ENCODE measurements around the gene TMEM183A. TPM values are rescaled to one million over a fixed set of nuclear protein-coding genes. Genes with fewer than 3 reads are reported as not detected.

TMEM183A gene
- total and polyA plus RNA-seq, 10 of the 15 experiments (the other 5 are each of a cell fraction or from before 2014, with no cell fraction given), result 12.3 to 103 (median 66.3) TPM

DNA sequence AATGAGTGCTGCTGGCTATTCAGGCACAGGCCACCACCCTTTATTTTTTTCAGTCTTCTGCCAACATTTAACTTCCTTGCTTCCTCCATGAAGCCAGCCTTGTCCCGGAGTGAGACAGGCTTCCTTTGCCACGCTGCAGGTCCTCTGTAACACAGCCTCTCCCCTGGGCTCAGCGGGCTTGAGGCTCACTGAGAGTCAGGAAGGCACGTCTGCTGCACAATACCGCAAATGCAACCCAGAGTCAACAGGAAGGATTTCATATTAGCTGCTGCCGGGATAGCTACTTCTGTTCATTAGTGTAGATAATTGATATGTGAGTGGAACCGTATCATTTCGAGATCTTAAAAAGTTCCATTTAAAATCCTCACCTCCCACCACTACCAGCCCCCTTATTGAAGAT, 56.1 kb downstream of the TMEM183A start:
- no TSS peak for BruUV-seq (replicated peaks)
- H3K27ac ChIP-seq (ENCODE audit: control insufficient read depth, insufficient read depth), result no peak overlapping the region
- no peaks in the 10 kb centered on the region for H3K9me3 ChIP-seq (replicated peaks; ENCODE audit: control insufficient read depth, insufficient read depth, low read length)
- H3K4me1 ChIP-seq (ENCODE audit: control insufficient read depth, insufficient read depth, low read length), result no peaks in the 10 kb centered on the region
- POLR2A ChIA-PET, result no interaction called here
- intact Hi-C loops (cut with micrococcal nuclease; ENCODE audit: unreplicated experiment) (no loop called here), in situ Hi-C loops (cut with MboI) (no loop called here)
- H3K4me3 ChIP-seq, result no peak overlapping the region
- RAD21 ChIA-PET (ENCODE audit: unreplicated experiment), result no interaction called here
- H3K27me3 ChIP-seq (replicated peaks in 1 of 2; ENCODE audit: control insufficient read depth in 2 of 2, insufficient read depth in 2 of 2, low read length in 1 of 2), result no peaks in the 10 kb centered on the region; a peak in 1 of 4 replicates
- no peak overlapping the region for H2AFZ ChIP-seq (ENCODE audit: control insufficient read depth, low read depth, low read length)
- TF ChIP-seq STAT1 (conservative IDR thresholded peaks at IDR 0.05), result no peak
- WGBS (ENCODE audit: insufficient coverage, insufficient replicate concordance, low lambda C conversion rate, missing lambda C conversion rate), result 17% methylated on average over 8 of the region's 8 CpGs
- CTCF ChIA-PET, result interaction anchor here (0.6 kb wide), 1 partner anchor 153 kb away, joined by 3 read pairs; no protein-coding TSS in a partner anchor
- ATAC-seq (no peak), DNase-seq (ENCODE audit: low read depth, low spot score) (no peak), FAIRE-seq (no peak)
- H3K4me2 ChIP-seq (ENCODE audit: control insufficient read depth, insufficient read depth), result no peak overlapping the region
- SMC1A ChIA-PET (ENCODE audit: uncharacterized antibody, unreplicated experiment), result no interaction called here
- no peaks in the 10 kb centered on the region for H3K36me3 ChIP-seq (ENCODE audit: control insufficient read depth in 2 of 2, insufficient read depth in 2 of 2, low read length in 1 of 2)
- no peaks in the 10 kb centered on the region for H4K20me1 ChIP-seq (ENCODE audit: control insufficient read depth, insufficient read depth)
- H3K79me2 ChIP-seq (ENCODE audit: control insufficient read depth, insufficient read depth, low read length), result no peaks in the 10 kb centered on the region
- no peak overlapping the region for H3K9ac ChIP-seq (ENCODE audit: control insufficient read depth, insufficient read depth, low read length)

DNA sequence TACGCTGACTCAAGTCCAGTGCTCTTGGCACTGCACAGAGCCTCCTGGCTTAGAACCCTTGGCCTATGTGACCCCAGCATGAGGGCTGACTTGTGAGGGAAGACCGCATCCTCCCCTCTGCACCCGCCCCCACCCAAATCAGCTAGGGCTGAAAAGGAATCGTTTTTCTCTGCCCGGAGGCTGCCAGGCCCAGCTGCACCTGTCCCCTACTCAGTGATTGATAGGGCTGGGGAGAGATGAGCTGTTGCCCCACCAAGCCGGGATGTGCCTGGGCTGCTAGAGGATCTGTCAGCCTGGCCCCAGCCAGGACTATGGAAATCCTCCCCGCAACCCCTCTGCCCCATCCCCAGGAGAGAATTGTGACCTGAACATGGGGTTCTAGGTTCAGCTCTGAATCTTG, 58.0 kb downstream of the TMEM183A start:
- ChIA-PET SMC1A (ENCODE audit: uncharacterized antibody, unreplicated experiment) (interaction anchor here (1.9 kb wide), 1 partner anchor 26 kb away, joined by 6 read pairs; no protein-coding TSS in a partner anchor), POLR2A (interaction anchor here (0.6 to 1.6 kb wide), 2 partner anchors 26 to 56 kb away, joined by 3 to 5 read pairs; no protein-coding TSS in a partner anchor), CTCF (interaction anchor here (0.9 to 1.7 kb wide), 3 partner anchors 13 to 202 kb away, joined by 3 to 5 read pairs (median 5); no protein-coding TSS in a partner anchor), RAD21 (ENCODE audit: unreplicated experiment) (no interaction called here)
- in situ Hi-C loops (cut with MboI), result no loop called here
- WGBS (ENCODE audit: insufficient coverage, insufficient replicate concordance, low lambda C conversion rate, missing lambda C conversion rate), result 37% methylated on average over 7 of the region's 7 CpGs
- intact Hi-C loops (cut with micrococcal nuclease; ENCODE audit: unreplicated experiment), result no loop called here
- Histone ChIP-seq H3K9me3 (replicated peaks; ENCODE audit: control insufficient read depth, insufficient read depth, low read length) (no peaks in the 10 kb centered on the region), H3K27me3 (replicated peaks in 1 of 2; ENCODE audit: control insufficient read depth in 2 of 2, insufficient read depth in 2 of 2, low read length in 1 of 2) (no peaks in the 10 kb centered on the region), H2AFZ (ENCODE audit: control insufficient read depth, low read depth, low read length) (no peak overlapping the region), H3K27ac (ENCODE audit: control insufficient read depth, insufficient read depth) (no peak overlapping the region), H3K4me1 (ENCODE audit: control insufficient read depth, insufficient read depth, low read length) (no peaks in the 10 kb centered on the region; the same call in 1 of the 2 replicates), H3K79me2 (ENCODE audit: control insufficient read depth, insufficient read depth, low read length) (no peaks in the 10 kb centered on the region), H3K36me3 (ENCODE audit: control insufficient read depth in 2 of 2, insufficient read depth in 2 of 2, low read length in 1 of 2) (no peaks in the 10 kb centered on the region), H3K9ac (ENCODE audit: control insufficient read depth, insufficient read depth, low read length) (no peak overlapping the region), H3K4me2 (ENCODE audit: control insufficient read depth, insufficient read depth) (no peak overlapping the region), H3K4me3 (no peak overlapping the region), H4K20me1 (ENCODE audit: control insufficient read depth, insufficient read depth) (no peaks in the 10 kb centered on the region)
- BruUV-seq (replicated peaks), result no TSS peak
- FAIRE-seq (no peak), DNase-seq (ENCODE audit: low read depth, low spot score) (no peak), ATAC-seq (no peak)
- TF ChIP-seq JUNB (IDR thresholded peaks at IDR 0.05), result no peak
- TF ChIP-seq ZBED1 (IDR thresholded peaks at IDR 0.05; ENCODE audit: borderline replicate concordance), result no peak
- no peak for TF ChIP-seq CEBPB (IDR thresholded peaks at IDR 0.05; ENCODE audit: borderline replicate concordance in 1 of 2, low read depth in 2 of 2, low read length in 2 of 2)
- TF ChIP-seq MEF2B (IDR thresholded peaks at IDR 0.05; ENCODE audit: partially characterized antibody, poor library complexity, severe bottlenecking), result no peak
- TF ChIP-seq ATF3 (IDR thresholded peaks at IDR 0.05; ENCODE audit: borderline replicate concordance, extremely low read depth, low read depth, low read length), result no peak
- TF ChIP-seq BMI1 (IDR thresholded peaks at IDR 0.05; ENCODE audit: borderline replicate concordance), result no peak
- no peak for TF ChIP-seq SREBF1 (IDR thresholded peaks at IDR 0.05; ENCODE audit: low read length)
- no peak for TF ChIP-seq MYB (IDR thresholded peaks at IDR 0.05; ENCODE audit: borderline replicate concordance, low read depth, low read length)
- TF ChIP-seq ATF7 (IDR thresholded peaks at IDR 0.05; ENCODE audit: low read depth), result no peak

Data from GM12878 (cell line).